AG04449 (cell line): Measurements from ENCODE around the gene C9orf78.

ENCODE experiments used
- CTCF ChIA-PET: fragments of 350-600 bp; formaldehyde crosslinking; extraction: SDS; loops from one replicate; lab custom pipeline; 2021; ENCODE audit warnings: antibody characterized with exemption; lab: Yijun Ruan, JAX
- POLR2A ChIA-PET: fragments of 400-600, 350-600 bp; formaldehyde crosslinking; extraction: SDS; loops from one replicate; lab custom pipeline; 2020; ENCODE audit warnings: antibody characterized with exemption, inconsistent platforms; lab: Yijun Ruan, JAX
- DNase-seq: peaks from one replicate; pipeline ENCODE4 v3.0.0-alpha.2; 2010; ENCODE audit warnings: low read depth, low spot score
- H3K4me3 ChIP-seq: 2 replicates; pipeline ENCODE4 v1.5.1; 2011; ENCODE audit warnings: low read depth, mild to moderate bottlenecking, control low read depth, low read length
- TF ChIP-seq, protein P1 (sequence below): IDR thresholded peaks from one replicate; pipeline ENCODE4 v1.5.1; 2011; ENCODE audit warnings: mild to moderate bottlenecking, moderate library complexity, low read length, control low read depth, inconsistent platforms; ENCODE audit not compliant: insufficient read depth; ENCODE audit errors: missing control alignments

The C9orf78 gene

DNA sequence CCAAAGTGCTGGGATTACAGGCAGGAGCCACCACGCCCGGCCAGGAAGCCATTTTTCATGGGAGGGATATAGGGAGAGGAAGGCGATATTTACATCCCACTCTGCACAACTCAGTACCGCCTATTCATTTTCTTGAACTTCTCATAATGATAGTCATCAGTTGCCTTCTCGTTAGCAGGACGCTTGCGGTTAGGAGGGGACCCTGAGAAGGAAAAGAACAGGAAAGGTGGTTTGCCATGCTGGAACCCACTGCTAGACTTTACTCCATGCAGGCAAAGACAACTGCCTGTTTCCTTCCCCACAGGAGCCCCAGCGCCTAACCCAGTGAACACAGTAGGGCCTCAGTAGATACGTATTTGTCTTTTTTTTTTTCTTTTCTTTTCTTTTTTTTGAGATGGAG is 7.0 kb downstream of the C9orf78 start:
- no peak for DNase-seq
- TF ChIP-seq, protein P1, sequence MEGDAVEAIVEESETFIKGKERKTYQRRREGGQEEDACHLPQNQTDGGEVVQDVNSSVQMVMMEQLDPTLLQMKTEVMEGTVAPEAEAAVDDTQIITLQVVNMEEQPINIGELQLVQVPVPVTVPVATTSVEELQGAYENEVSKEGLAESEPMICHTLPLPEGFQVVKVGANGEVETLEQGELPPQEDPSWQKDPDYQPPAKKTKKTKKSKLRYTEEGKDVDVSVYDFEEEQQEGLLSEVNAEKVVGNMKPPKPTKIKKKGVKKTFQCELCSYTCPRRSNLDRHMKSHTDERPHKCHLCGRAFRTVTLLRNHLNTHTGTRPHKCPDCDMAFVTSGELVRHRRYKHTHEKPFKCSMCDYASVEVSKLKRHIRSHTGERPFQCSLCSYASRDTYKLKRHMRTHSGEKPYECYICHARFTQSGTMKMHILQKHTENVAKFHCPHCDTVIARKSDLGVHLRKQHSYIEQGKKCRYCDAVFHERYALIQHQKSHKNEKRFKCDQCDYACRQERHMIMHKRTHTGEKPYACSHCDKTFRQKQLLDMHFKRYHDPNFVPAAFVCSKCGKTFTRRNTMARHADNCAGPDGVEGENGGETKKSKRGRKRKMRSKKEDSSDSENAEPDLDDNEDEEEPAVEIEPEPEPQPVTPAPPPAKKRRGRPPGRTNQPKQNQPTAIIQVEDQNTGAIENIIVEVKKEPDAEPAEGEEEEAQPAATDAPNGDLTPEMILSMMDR = no peak
- POLR2A ChIA-PET = no interaction called here
- no peak overlapping the region for H3K4me3 ChIP-seq
- CTCF ChIA-PET = no interaction called here

DNA sequence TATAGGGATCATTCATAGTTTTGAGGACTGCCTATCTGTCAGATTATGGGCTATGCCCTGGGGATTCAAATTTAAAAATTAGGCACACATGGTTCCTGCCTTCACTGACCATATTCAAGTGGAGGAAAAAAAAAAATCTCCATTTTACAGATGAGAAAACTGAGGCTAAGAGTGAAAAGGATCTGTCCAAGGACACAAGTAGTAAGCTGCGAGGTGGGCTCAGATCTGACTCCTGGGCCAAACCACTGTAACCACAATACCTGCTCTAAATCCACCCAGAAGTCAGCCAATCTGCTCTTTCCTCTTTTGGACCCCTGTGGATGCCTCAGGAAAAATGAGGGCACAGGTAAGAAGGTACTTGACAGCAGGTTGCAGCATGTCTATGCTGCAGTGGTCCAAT is 8.3 kb downstream of the C9orf78 start:
- H3K4me3 ChIP-seq = no peak overlapping the region
- ChIA-PET CTCF (no interaction called here), POLR2A (interaction anchor here (0.9 kb wide), 1 partner anchor 8 kb away, joined by 3 read pairs; the partner anchor contains the start of genes C9orf78 and USP20)
- DNase-seq = no peak
- TF ChIP-seq, protein P1 = no peak

DNA sequence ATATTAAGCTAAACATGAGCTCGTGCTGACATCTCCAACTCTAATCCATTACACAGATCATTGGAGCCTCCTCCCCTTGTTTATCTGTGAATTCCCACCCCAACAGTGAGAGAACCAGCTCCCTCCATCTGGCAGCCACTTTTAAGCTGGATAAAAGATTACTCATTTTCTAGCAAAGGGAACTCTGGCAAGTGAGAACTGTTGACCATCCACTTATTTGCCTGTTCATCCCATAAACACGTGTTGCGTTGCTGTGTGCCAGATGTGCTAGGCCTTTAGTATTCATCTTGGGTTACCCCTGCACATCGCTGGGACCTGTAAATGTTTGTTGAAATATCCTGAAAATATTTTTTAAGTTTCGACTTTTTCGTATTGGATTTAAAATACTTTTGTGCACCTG is 8.7 kb downstream of the C9orf78 start:
- POLR2A ChIA-PET = interaction anchor here (0.9 kb wide), 1 partner anchor 9 kb away, joined by 3 read pairs; the partner anchor contains the start of genes C9orf78 and USP20

DNA sequence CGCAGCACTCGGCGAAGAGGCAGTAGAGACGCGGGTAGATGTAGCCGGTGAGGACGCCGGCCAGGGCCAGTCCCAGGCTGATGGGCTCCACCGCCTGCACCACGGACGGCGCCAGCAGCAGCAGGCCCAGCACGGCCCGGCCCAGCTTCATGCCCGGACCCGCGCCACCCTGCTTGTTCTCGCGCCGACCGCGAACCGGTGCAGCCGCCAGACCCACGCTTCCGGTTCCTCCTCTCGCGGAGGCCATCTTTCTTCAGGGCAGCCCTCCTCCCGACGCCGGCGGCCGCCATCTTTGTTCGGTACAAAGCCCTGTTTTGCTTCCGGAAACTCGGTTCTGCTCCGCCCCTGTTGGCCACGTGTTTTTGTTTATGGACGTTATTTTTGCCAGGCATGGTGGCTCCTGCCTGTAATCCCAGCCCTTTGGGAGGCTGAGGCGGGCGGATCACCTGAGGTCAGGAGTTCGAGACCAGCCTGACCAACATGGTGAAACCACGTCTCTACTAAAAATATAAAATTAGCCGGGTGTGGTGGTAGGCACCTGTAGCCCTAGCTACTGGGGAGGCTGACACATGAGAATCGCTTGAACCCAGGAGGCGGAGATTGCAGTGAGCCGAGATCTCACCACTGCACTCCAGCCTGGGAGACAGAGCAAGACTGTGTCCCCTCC is 11.0 kb downstream of the C9orf78 start, which contains the start of gene TOR1A:
TSS of gene TOR1A (minus strand) at position 202 of the 667 bp plus-strand sequence. CDS start at position 151, 51 bp downstream.
- ChIA-PET POLR2A (interaction anchor here (0.6 to 1.0 kb wide), 2 partner anchors 10 to 212 kb away, joined by 3 to 4 read pairs; no protein-coding TSS in a partner anchor), CTCF (no interaction called here)
- peak within 1 kb of the TSS; percentile 89 for H3K4me3 ChIP-seq

More for the DNA sequence above, 8.7 kb downstream of the C9orf78 start:
- no peak for DNase-seq
- CTCF ChIA-PET = no interaction called here
- no peak overlapping the region for H3K4me3 ChIP-seq
- TF ChIP-seq, protein P1 = no peak

DNA sequence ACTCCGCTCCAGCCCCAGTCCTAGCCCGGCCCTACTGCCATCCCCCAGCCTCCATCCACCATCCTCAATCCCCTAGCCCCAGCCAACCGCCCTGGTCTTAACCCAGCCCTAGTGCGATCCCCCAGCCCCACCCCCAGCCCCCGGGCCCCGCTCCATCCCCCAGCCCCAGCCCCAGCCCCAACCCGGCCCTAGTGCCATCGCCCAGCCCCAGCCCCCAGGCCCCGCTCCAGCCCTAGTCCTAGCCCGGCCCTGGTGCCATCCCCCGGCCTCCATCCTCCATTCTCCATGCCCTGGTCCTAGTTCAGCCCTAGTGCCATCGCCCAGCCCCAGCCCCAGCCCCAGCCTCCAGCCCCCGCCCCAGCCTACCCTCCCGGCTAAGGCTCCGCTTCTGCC is 11.5 kb downstream of the C9orf78 start:
- H3K4me3 ChIP-seq = peak overlapping the region; percentile 89
- TF ChIP-seq, protein P1 = no peak
- DNase-seq = no peak
- ChIA-PET POLR2A (interaction anchor here (1.0 kb wide), 1 partner anchor 11 kb away, joined by 4 read pairs; no protein-coding TSS in a partner anchor), CTCF (no interaction called here)

More for the DNA sequence above, 11.0 kb downstream of the C9orf78 start, which contains the start of gene TOR1A:
- peak; percentile 50 for DNase-seq
- TF ChIP-seq, protein P1 = no peak

DNA sequence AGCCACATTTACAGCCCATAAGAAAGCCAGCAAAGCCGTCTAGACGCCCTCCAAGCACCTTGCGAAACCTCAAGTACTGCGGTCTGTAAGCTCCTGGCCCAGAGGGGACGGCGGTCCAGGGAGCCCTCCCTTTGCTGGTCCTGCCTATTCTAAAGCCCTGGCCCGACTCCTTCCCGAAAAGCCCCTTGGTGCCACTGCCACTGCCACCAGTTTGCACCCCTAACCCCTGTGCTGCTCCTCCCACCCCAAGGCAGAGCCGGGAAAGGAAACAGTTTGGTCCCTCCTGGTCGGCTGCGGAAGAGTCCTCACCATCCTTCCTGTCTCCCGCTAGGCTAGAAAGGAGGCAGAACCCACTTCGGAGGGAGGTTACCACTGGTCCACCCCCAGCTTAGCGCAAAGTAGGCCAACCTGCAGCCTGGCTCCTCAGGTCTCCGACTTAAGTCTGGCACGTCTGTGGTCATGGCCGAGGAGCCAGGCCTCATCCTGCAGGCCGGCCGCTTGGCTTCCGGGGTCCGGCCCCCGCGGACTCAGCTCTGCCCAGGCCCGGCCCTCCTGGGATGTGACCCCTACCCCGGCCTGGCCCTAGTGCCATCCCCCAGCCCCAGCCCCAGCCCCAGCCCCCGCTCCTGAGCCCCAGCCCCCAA is 12.1 kb downstream of the C9orf78 start:
- peak overlapping the region; percentile 89 for H3K4me3 ChIP-seq
- DNase-seq = no peak
- TF ChIP-seq, protein P1 = no peak
- POLR2A ChIA-PET = no interaction called here
- CTCF ChIA-PET = no interaction called here
